ENCODE measurements around the gene AK2.

The AK2 gene

GRCh38 chr1:33021567-33022431 lies 14.9 kb downstream of the AK2 start:
- no peak for DNase-seq

- no peak for DNase-seq
Measured at GRCh38 chr1:33018112-33018511, 18.6 kb downstream of the AK2 start.

GRCh38 chr1:33017175-33017574 lies 19.5 kb downstream of the AK2 start:
- DNase-seq: no peak

- no peak for DNase-seq
Measured at GRCh38 chr1:33015216-33015615, 21.5 kb downstream of the AK2 start.

- DNase-seq: no peak
Measured at GRCh38 chr1:33014464-33015163, 22.1 kb downstream of the AK2 start.

GRCh38 chr1:33013791-33014190 lies 22.9 kb downstream of the AK2 start:
- no peak for DNase-seq

GRCh38 chr1:33012165-33012564 lies 24.5 kb downstream of the AK2 start:
- DNase-seq: no peak

- DNase-seq: no peak
Measured at GRCh38 chr1:33010932-33011731, 25.6 kb downstream of the AK2 start.

GRCh38 chr1:33009561-33009960 lies 27.1 kb downstream of the AK2 start:
- DNase-seq: no peak

- DNase-seq: no peak
Measured at GRCh38 chr1:33008051-33008914, 28.4 kb downstream of the AK2 start.

- DNase-seq: peak; percentile 20 to 56
Measured at GRCh38 chr1:33007190-33008050, 29.3 kb downstream of the AK2 start.

GRCh38 chr1:33005838-33006421 lies 30.8 kb downstream of the AK2 start:
- DNase-seq: no peak

- no peak for DNase-seq
Measured at GRCh38 chr1:33005117-33005837, 31.4 kb downstream of the AK2 start.

GRCh38 chr1:33004613-33005012 lies 32.1 kb downstream of the AK2 start:
- DNase-seq: no peak

- no peak for DNase-seq
Measured at GRCh38 chr1:33003657-33004056, 33.0 kb downstream of the AK2 start.

- DNase-seq: no peak
Measured at GRCh38 chr1:33002006-33002405, 34.7 kb downstream of the AK2 start.

GRCh38 chr1:33001282-33001681 lies 35.4 kb downstream of the AK2 start:
- no peak for DNase-seq

- no peak for DNase-seq
Measured at GRCh38 chr1:33000427-33001026, 36.2 kb downstream of the AK2 start.

GRCh38 chr1:32998997-32999396 lies 37.7 kb downstream of the AK2 start:
- no peak for DNase-seq

- peak; percentile 13 to 52 for DNase-seq
Measured at GRCh38 chr1:32998064-32998463, 38.6 kb downstream of the AK2 start.
